Right cardiac atrium (tissue), 5 donors: Measurements from ENCODE around the gene UNC93B1. TPM values are rescaled to one million over a fixed set of nuclear protein-coding genes. Genes with fewer than 3 reads are reported as not detected.

Source experiments
- ATAC-seq, 2 donors: fragments of 200-7000 bp; cut with Tn5 transposase; one replicate each; pipeline versions ENCODE4 v1.8.0 to v1.9.1; 2020; ENCODE audit warnings: moderate library complexity in 2 of 2, mild to moderate bottlenecking in 1 of 2
- DNase-seq, 3 donors: peaks; one replicate each; pipeline ENCODE4 v3.0.0-alpha.2; 2020
- H3K27ac ChIP-seq: one replicate; pipeline ENCODE4 v1.5.1; 2013; ENCODE audit warnings: mild to moderate bottlenecking, low read length, control low read depth, moderate library complexity
- H3K27me3 ChIP-seq: one replicate; pipeline ENCODE4 v1.6.1; 2013; ENCODE audit not compliant: control insufficient read depth, insufficient read depth
- H3K4me1 ChIP-seq: one replicate; pipeline ENCODE4 v1.6.1; 2013; ENCODE audit warnings: low read length; ENCODE audit not compliant: control insufficient read depth, insufficient read depth
- H3K4me3 ChIP-seq: one replicate; pipeline ENCODE4 v1.5.1; 2013; ENCODE audit warnings: low read length, control low read depth
- H3K9me3 ChIP-seq: one replicate; pipeline ENCODE4 v1.6.1; 2013; ENCODE audit warnings: low read length; ENCODE audit not compliant: control insufficient read depth
- WGBS: extraction: QIAGEN DNeasy Blood & Tissue Kit; methylation state at CpG from one replicate; pipeline ENCODE4 v1.1.7; 2013; 5-methylcytosine and 5-hydroxymethylcytosine counted together
- intact Hi-C, 4 donors: fragments of 100-400 bp; cut with DNase I; formaldehyde crosslinking; loops; one replicate each; pipeline versions ENCODE4 v1.11.0 to v1.14.0; 2022 to 2023
- long read RNA-seq, 4 donors: library from polyadenylated mRNA; unstranded; transcript quantifications; one replicate each; pipeline ENCODE4 v2.0.0, GENCODE V29; 2020 to 2021
- polyA plus RNA-seq: library from polyadenylated mRNA; stranded (reverse); fragments of 200-250 nt; gene quantifications from one replicate; pipeline ENCODE4 v1.2.3, GENCODE V29; 2013
- total RNA-seq, 4 donors: library from RNA; stranded (reverse); fragmentation: NEBNext Ultra II Directional; extraction: Animal tissue kit (Norgen Biotek cat#: 25700); gene quantifications; one replicate each; pipeline ENCODE4 v1.2.1, GENCODE V29; 2021
- donor health status: healthy with polysubstance abuse.
- donor health status: DM: no; HTN: yes; CAD: no.
- donor health status: DM: no; HTN: no; CAD: no.
- donor health status: DM: no; HTN: yes; CAD: no; lungs with severe emphysema.
- donor health status: DM: yes; HTN: yes; CAD: no.

The UNC93B1 gene, protein sequence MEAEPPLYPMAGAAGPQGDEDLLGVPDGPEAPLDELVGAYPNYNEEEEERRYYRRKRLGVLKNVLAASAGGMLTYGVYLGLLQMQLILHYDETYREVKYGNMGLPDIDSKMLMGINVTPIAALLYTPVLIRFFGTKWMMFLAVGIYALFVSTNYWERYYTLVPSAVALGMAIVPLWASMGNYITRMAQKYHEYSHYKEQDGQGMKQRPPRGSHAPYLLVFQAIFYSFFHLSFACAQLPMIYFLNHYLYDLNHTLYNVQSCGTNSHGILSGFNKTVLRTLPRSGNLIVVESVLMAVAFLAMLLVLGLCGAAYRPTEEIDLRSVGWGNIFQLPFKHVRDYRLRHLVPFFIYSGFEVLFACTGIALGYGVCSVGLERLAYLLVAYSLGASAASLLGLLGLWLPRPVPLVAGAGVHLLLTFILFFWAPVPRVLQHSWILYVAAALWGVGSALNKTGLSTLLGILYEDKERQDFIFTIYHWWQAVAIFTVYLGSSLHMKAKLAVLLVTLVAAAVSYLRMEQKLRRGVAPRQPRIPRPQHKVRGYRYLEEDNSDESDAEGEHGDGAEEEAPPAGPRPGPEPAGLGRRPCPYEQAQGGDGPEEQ
- 10 to 100 TPM in 3 of 4 donors, 1 to 10 TPM in 1; 9.0 to 13.2 (median 11.9) TPM for total RNA-seq
- 6.9 TPM for polyA plus RNA-seq
- long read RNA-seq, donor 1, transcript UNC93B1-201 (11 exons, 2,316 nt), result major isoform, 40 of 45 reads
- long read RNA-seq, donor 1, partial matches to known transcripts, result 1 of 45 reads
- long read RNA-seq, donor 1, other reads (novel, unspliced or antisense), result 2 of 45 reads
- long read RNA-seq, donor 2, transcript UNC93B1-201 (11 exons, 2,316 nt), result major isoform, 14 of 19 reads
- long read RNA-seq, donor 2, partial matches to known transcripts, result 3 of 19 reads
- long read RNA-seq, donor 2, other reads (novel, unspliced or antisense), result 2 of 19 reads
- long read RNA-seq, donor 3, partial matches to known transcripts, result 0 of 3 reads
- long read RNA-seq, donor 3, other reads (novel, unspliced or antisense), result 1 of 3 reads
- long read RNA-seq, donor 4, transcript UNC93B1-201 (11 exons, 2,316 nt), result major isoform, 10 of 17 reads
- long read RNA-seq, donor 4, partial matches to known transcripts, result 4 of 17 reads
- long read RNA-seq, donor 4, other reads (novel, unspliced or antisense), result 3 of 17 reads

DNA sequence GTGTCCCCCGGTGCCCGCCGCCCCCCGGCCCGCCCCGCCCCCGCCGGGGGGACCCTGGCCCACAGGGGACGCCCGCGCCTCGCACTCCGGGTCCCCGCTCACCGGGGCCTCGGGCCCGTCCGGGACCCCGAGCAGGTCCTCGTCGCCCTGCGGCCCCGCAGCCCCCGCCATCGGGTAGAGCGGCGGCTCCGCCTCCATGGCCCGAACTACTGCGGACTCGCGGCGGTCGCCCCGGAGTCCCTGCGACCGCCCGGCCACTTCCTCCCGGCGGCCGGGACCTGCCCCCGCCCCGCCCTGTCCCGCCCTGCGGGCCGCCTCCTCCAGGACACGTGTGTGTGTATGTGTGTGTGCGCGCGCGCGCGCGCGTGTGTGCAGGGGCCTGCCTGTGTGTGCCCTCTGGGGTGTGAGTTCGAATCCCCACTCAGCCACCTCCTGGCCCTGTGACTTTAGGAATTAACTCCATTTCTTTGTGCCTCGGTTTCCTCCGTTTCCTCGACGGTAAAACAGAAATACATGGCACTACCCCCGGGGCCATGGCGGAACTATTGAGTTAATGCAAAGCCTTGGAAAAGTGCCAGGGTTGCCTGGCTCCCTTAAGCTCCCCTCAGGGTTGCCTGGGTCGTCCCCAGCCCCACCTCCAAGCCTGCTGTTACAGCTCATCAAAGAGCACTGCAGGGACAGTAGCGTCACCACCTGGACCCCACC, at the start of gene UNC93B1:
Gene UNC93B1, minus strand, starts transcription at position 252 of the 705 bp plus-strand sequence. Its CDS starts 54 bp downstream, at position 198.
- H3K27me3 ChIP-seq, result no peaks in the 10 kb centered on the region
- ATAC-seq (peak; percentile 92), DNase-seq (peak; percentile 94 to 98 (median 98))
- intact Hi-C loops, result no loop called here
- H3K4me3 ChIP-seq, result peak within 1 kb of the TSS; percentile 94
- H3K4me1 ChIP-seq, result no peaks in the 10 kb centered on the region
- no peak within 1 kb of the TSS for H3K27ac ChIP-seq
- no peaks in the 10 kb centered on the region for H3K9me3 ChIP-seq
- WGBS, result 4% methylated on average over 64 of the region's 64 CpGs

GRCh38 chr11:68053117-68053516, 49.2 kb upstream of the UNC93B1 start:
- WGBS, result 69% methylated on average over 9 of the region's 9 CpGs

DNA sequence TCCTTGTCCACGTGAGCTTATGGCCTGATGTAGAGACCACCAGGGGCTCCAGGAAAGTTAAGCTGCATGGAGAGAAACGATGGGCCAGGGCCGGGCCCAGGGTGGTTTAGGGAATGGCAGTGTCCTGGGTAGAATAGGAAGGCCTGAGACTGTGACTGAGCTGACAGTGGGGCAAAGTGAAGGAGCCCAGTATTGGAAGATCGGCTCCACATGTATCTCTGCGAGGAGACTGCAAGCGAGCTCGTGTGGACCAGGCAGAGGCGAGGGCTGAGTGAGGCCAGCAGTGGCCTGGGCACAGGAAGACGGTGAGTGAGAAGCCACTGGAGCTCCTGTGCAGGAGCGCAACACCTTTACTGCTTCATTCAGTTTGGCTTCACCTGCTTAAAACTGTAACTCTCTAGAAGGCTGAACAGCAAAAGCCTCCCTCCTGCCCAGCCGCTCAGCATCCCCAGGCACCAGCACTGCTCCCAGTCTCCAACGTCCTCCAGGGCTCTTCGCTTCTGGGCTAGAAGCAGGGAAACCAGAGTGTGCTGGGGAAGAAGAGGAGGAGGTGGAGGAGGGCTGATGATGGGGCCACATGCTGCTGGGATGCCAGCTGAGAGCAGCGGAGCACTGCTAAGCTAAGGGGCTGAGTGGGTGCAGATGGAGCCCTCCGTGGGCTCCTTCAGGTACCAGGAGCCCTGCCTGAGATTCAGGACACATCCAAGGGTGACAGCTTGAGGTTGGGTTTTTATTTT, 48.4 kb upstream of the UNC93B1 start:
- no peak for ATAC-seq
- no peak for DNase-seq
- no peaks in the 10 kb centered on the region for H3K27me3 ChIP-seq
- H3K27ac ChIP-seq, result no peak overlapping the region
- no peaks in the 10 kb centered on the region for H3K9me3 ChIP-seq
- H3K4me3 ChIP-seq, result no peak overlapping the region
- WGBS, result 85% methylated on average over 15 of the region's 15 CpGs
- intact Hi-C loops, result no loop called here
- H3K4me1 ChIP-seq, result no peaks in the 10 kb centered on the region

More at GRCh38 chr11:68053117-68053516, 49.2 kb upstream of the UNC93B1 start:
- Histone ChIP-seq H3K9me3 (no peaks in the 10 kb centered on the region), H3K4me1 (no peaks in the 10 kb centered on the region), H3K27ac (no peak overlapping the region), H3K27me3 (no peaks in the 10 kb centered on the region), H3K4me3 (no peak overlapping the region)
- DNase-seq (peak in 2 of 3 donors; percentile 41 to 50), ATAC-seq (no peak)
- intact Hi-C loops, result no loop called here

DNA sequence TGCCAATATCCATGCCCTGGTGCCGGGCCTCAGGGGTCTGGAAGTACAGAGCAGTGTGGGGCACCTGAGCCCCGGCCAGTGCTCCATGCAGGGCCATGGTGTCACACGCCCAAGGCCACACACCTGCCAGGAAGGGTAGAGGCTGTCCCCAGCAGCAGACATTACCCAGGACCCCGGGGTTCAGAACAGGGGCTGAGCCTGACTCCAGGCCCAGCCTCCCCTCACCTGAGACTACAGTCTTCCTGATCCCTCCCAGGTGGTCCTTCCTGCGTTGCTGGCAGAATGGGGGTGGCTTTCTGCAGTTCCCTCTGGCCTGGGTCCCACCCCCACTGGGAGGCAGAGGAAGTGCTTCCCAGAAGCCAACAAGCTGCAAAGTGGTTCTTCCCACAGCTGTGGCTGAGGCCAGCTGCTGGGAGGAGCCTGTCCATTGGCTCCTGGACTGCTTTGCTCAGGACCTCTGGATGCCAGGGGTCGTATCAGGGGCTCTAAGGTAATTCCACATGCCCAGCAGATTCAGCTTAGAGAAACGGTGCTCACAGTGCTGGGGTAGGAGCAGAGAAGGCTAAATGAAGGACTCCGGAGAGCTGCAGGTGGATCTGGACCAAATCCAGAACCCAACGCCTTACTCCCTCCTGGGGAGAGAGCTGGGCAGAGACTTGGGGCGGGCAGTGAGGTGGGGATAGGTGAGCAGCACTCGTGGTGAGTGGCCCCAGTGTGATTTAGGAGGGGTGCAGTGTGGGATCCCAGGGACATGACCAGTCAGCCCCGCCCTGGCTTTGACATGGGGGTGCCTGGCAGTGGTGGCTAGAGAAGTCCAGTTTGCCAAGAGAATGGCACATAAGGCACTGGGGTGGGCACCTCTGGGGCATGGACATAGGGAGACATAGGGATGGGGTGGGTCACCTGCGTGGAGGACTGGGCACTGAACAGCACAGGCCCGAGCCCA, 47.6 kb upstream of the UNC93B1 start:
- Histone ChIP-seq H3K27me3 (no peaks in the 10 kb centered on the region), H3K9me3 (no peaks in the 10 kb centered on the region), H3K27ac (no peak overlapping the region), H3K4me1 (no peaks in the 10 kb centered on the region), H3K4me3 (no peak overlapping the region)
- WGBS, result 77% methylated on average over 14 of the region's 14 CpGs
- DNase-seq, result peak in 2 of 3 donors; percentile 50 to 52
- intact Hi-C loops, result no loop called here
- peak in 1 of 2 donors; percentile 4 for ATAC-seq

GRCh38 chr11:68050371-68050841, 46.5 kb upstream of the UNC93B1 start:
- H3K27me3 ChIP-seq, result no peaks in the 10 kb centered on the region
- no peaks in the 10 kb centered on the region for H3K4me1 ChIP-seq
- no peak overlapping the region for H3K27ac ChIP-seq
- intact Hi-C loops, result no loop called here
- DNase-seq, result peak in 2 of 3 donors; percentile 50 to 56
- 90% methylated on average over 18 of the region's 18 CpGs for WGBS
- ATAC-seq, result no peak
- H3K4me3 ChIP-seq, result no peak overlapping the region
- no peaks in the 10 kb centered on the region for H3K9me3 ChIP-seq

GRCh38 chr11:68049509-68050370, 45.8 kb upstream of the UNC93B1 start:
- Histone ChIP-seq H3K27me3 (no peaks in the 10 kb centered on the region), H3K9me3 (no peaks in the 10 kb centered on the region), H3K4me1 (no peaks in the 10 kb centered on the region), H3K27ac (no peak overlapping the region), H3K4me3 (no peak overlapping the region)
- intact Hi-C loops, result no loop called here
- DNase-seq (peak in 2 of 3 donors; percentile 50 to 54), ATAC-seq (no peak)
- 88% methylated on average over 40 of the region's 40 CpGs for WGBS

GRCh38 chr11:68048681-68049508, 45.0 kb upstream of the UNC93B1 start:
- Histone ChIP-seq H3K4me1 (no peaks in the 10 kb centered on the region), H3K27me3 (no peaks in the 10 kb centered on the region), H3K27ac (no peak overlapping the region), H3K4me3 (no peak overlapping the region), H3K9me3 (no peaks in the 10 kb centered on the region)
- ATAC-seq, result no peak
- 92% methylated on average over 35 of the region's 35 CpGs for WGBS
- intact Hi-C loops, result no loop called here
- peak in 2 of 3 donors; percentile 37 to 47 for DNase-seq
